Endothelial cell of umbilical vein (primary cell): ENCODE results near the gene ALDH5A1. TPM values are rescaled to one million over a fixed set of nuclear protein-coding genes. Genes with fewer than 3 reads are reported as not detected.

Experiments used
- BruUV-seq: library from RNA; stranded (reverse); fragments of 400-500 nt; replicated peaks from 2 replicates; lab custom pipeline; 2021; lab: Mats Ljungman, UMichigan
- CTCF ChIA-PET: fragments of 300-600, 350-600 bp; sonication (Branson Sonifier 250); formaldehyde crosslinking; loops from one replicate; lab custom pipeline; 2021; ENCODE audit warnings: antibody characterized with exemption, inconsistent platforms; lab: Charles Lee
- POLR2A ChIA-PET: fragments of 300-600, 350-600 bp; sonication (Branson Sonifier 250); formaldehyde crosslinking; loops from one replicate; lab custom pipeline; 2021; ENCODE audit warnings: antibody characterized with exemption, inconsistent platforms; lab: Charles Lee
- DNase-seq: peaks from one replicate; pipeline ENCODE4 v3.0.0-alpha.2; 2011; ENCODE audit warnings: low read depth, low spot score
- FAIRE-seq: peaks from 2 replicates; lab custom pipeline; 2011; peaks lifted over from hg19 to GRCh38; lab: Jason Lieb, UNC
- H2AFZ ChIP-seq: 2 replicates; pipeline ENCODE4 v1.6.0; 2012; ENCODE audit warnings: low read depth, low read length, control low read depth, inconsistent platforms
- H3K27ac ChIP-seq: 2 replicates; pipeline ENCODE4 v1.5.1; 2011; ENCODE audit warnings: low read depth, mild to moderate bottlenecking, control low read depth, low read length, moderate library complexity; ENCODE audit not compliant: insufficient read depth
- H3K27me3 ChIP-seq, 2 experiments: 2 replicates each; pipeline versions ENCODE4 v1.6.0 to v1.6.1; 2011; ENCODE audit warnings: low read length in 2 of 2, mixed read lengths in 1 of 2; ENCODE audit not compliant: control insufficient read depth in 2 of 2, insufficient read depth in 2 of 2
- H3K36me3 ChIP-seq, 2 experiments: 2 replicates in 1 of 2; 3 replicates in 1 of 2; pipeline ENCODE4 v1.5.1; 2011; ENCODE audit warnings: low read length in 2 of 2, mild to moderate bottlenecking in 1 of 2, moderate library complexity in 1 of 2; ENCODE audit not compliant: control insufficient read depth in 2 of 2, insufficient read depth in 2 of 2; ENCODE audit errors: extremely low read depth in 1 of 2
- H3K4me1 ChIP-seq: 3 replicates; pipeline ENCODE4 v1.5.1; 2011; ENCODE audit warnings: mild to moderate bottlenecking, low read length; ENCODE audit not compliant: control insufficient read depth, insufficient read depth; ENCODE audit errors: extremely low read depth
- H3K4me2 ChIP-seq: 2 replicates; pipeline ENCODE4 v1.6.1; 2011; ENCODE audit warnings: low read length, control low read depth, mixed read lengths; ENCODE audit not compliant: insufficient read depth
- H3K4me3 ChIP-seq, 3 experiments: fragments of 200-600 bp in 1 of 3; sonication (generic), shearing (Covaris generic) in 1 of 3; replicated peaks in 1 of 3; 2 replicates each; pipeline ENCODE4 v1.5.1; 2011 to 2016; ENCODE audit warnings: control low read depth in 3 of 3, low read length in 3 of 3, mild to moderate bottlenecking in 2 of 3, inconsistent platforms in 1 of 3, low read depth in 1 of 3, moderate library complexity in 1 of 3; ENCODE audit not compliant: insufficient read depth in 1 of 3
- H3K79me2 ChIP-seq: 2 replicates; pipeline ENCODE4 v1.6.0; 2012; ENCODE audit warnings: low read length, inconsistent platforms; ENCODE audit not compliant: control insufficient read depth, insufficient read depth
- H3K9ac ChIP-seq: replicated peaks from 2 replicates; pipeline ENCODE3; 2011; ENCODE audit warnings: low read length, control low read depth; ENCODE audit not compliant: insufficient read depth; ENCODE audit errors: extremely low read depth
- H3K9me1 ChIP-seq: replicated peaks from 3 replicates; pipeline ENCODE4 v1.6.0; 2011; ENCODE audit warnings: mild to moderate bottlenecking, low read length; ENCODE audit not compliant: control insufficient read depth, insufficient read depth; ENCODE audit errors: extremely low read depth
- H3K9me3 ChIP-seq: replicated peaks from 2 replicates; pipeline ENCODE4 v1.5.1; 2012; ENCODE audit warnings: low read length, inconsistent platforms; ENCODE audit not compliant: control insufficient read depth, insufficient read depth
- H4K20me1 ChIP-seq: replicated peaks from 2 replicates; pipeline ENCODE3; 2011; ENCODE audit warnings: mild to moderate bottlenecking, low read length; ENCODE audit not compliant: control insufficient read depth, insufficient read depth; ENCODE audit errors: extremely low read depth
- CTCF ChIP-seq, 2 donors: IDR thresholded peaks; 1 replicate in 1 of 2; 2 replicates in 1 of 2; pipeline ENCODE4 v1.5.1; 2011; ENCODE audit warnings: low read length in 2 of 2, mild to moderate bottlenecking in 2 of 2, moderate library complexity in 2 of 2, control low read depth in 1 of 2, inconsistent platforms in 1 of 2, low read depth in 1 of 2; ENCODE audit not compliant: insufficient read depth in 1 of 2; ENCODE audit errors: extremely low read depth in 1 of 2
- EZH2 ChIP-seq: IDR thresholded peaks from 2 replicates; pipeline ENCODE4 v1.6.1; 2012; ENCODE audit warnings: borderline replicate concordance, low read depth, mild to moderate bottlenecking, moderate library complexity, low read length, inconsistent platforms; ENCODE audit not compliant: severe bottlenecking
- FOS ChIP-seq: IDR thresholded peaks from 2 replicates; pipeline ENCODE4 v1.6.1; 2011; ENCODE audit warnings: mild to moderate bottlenecking, low read length, moderate library complexity, borderline replicate concordance; ENCODE audit not compliant: insufficient read depth
- GATA2 ChIP-seq: IDR thresholded peaks from 2 replicates; pipeline ENCODE4 v1.7.0; 2011; ENCODE audit warnings: low read depth, mild to moderate bottlenecking, moderate library complexity, mixed read lengths, low read length; ENCODE audit not compliant: insufficient read length, insufficient read depth
- JUN ChIP-seq: IDR thresholded peaks from 2 replicates; pipeline ENCODE4 v1.6.1; 2011; ENCODE audit warnings: borderline replicate concordance, low read depth; ENCODE audit not compliant: insufficient read length, insufficient read depth
- MYC ChIP-seq: IDR thresholded peaks from one replicate; pipeline ENCODE4 v1.6.1; 2011; ENCODE audit warnings: mild to moderate bottlenecking, low read depth, low read length
- POLR2A ChIP-seq: IDR thresholded peaks from 2 replicates; pipeline ENCODE4 v1.6.1; 2012; ENCODE audit warnings: low read depth, mild to moderate bottlenecking, control low read depth, low read length
- POLR2AphosphoS5 ChIP-seq: IDR thresholded peaks from 2 replicates; pipeline ENCODE4 v1.6.1; 2012; ENCODE audit warnings: low read depth, mild to moderate bottlenecking, control low read depth, low read length, moderate library complexity; ENCODE audit not compliant: insufficient read depth
- dilution Hi-C: fragments of 300-500 bp; cut with MboI; formaldehyde crosslinking; loops from one replicate; pipeline ENCODE4 v1.15.0; 2019; ENCODE audit warnings: low sequenced_read_pairs; ENCODE audit not compliant: extremely low pct_ligation_motif_present
- intact Hi-C: fragments of 100-400 bp; cut with micrococcal nuclease; formaldehyde crosslinking; loops from one replicate; pipeline ENCODE4 v1.10.0; 2022
- polyA plus RNA-seq, 4 experiments: library from polyadenylated mRNA; depleted of rRNA in 3 of 4; stranded (reverse) in 3 of 4; unstranded in 1 of 4; fragments of >200 nt; gene quantifications; 2 replicates each; pipeline versions ENCODE4 v1.2.1 to v1.2.3, GENCODE V29; 2011 to 2012; ENCODE audit warnings: missing spikeins in 1 of 4
- total RNA-seq: library from RNA; stranded (reverse); gene quantifications from 2 replicates; pipeline ENCODE4 v1.2.3, GENCODE V29; 2021
- TF ChIP-seq, protein P1 (sequence below): IDR thresholded peaks from 2 replicates; pipeline ENCODE4 v1.6.1; 2011; ENCODE audit not compliant: insufficient read depth, insufficient read length

ALDH5A1 gene
- total and polyA plus RNA-seq, 2 donors (not counting 3 experiments of a cell fraction or from before 2014, with no cell fraction given), result 0.51 to 1.1 TPM

- Histone ChIP-seq H3K4me1 (no peaks in the 10 kb centered on the region), H3K36me3 (no peaks in the 10 kb centered on the region), H3K79me2 (no peaks in the 10 kb centered on the region), H3K4me2 (no peak overlapping the region), H3K9me3 (no peaks in the 10 kb centered on the region), H3K9ac (no peak overlapping the region), H3K9me1 (no peaks in the 10 kb centered on the region), H3K4me3 (no peak overlapping the region), H2AFZ (no peak overlapping the region), H4K20me1 (no peaks in the 10 kb centered on the region), H3K27ac (no peak overlapping the region), H3K27me3 (no peaks in the 10 kb centered on the region)
- ChIA-PET POLR2A (no interaction called here), CTCF (interaction anchor here (1.1 to 1.8 kb wide), 2 partner anchors 13 to 15 kb away, joined by 3 to 5 read pairs; no protein-coding TSS in a partner anchor)
- DNase-seq (no peak), FAIRE-seq (no peak)
- BruUV-seq, result no TSS peak
- TF ChIP-seq CTCF (IDR thresholded peaks at IDR 0.05; ENCODE audit: extremely low read depth in 1 of 2, insufficient read depth in 1 of 2, low read depth in 1 of 2, low read length in 2 of 2), result no peak
- dilution Hi-C loops (no loop called here), intact Hi-C loops (no loop called here)
Observed at GRCh38 chr6:24566020-24566767, 71.4 kb downstream of the ALDH5A1 start.

DNA sequence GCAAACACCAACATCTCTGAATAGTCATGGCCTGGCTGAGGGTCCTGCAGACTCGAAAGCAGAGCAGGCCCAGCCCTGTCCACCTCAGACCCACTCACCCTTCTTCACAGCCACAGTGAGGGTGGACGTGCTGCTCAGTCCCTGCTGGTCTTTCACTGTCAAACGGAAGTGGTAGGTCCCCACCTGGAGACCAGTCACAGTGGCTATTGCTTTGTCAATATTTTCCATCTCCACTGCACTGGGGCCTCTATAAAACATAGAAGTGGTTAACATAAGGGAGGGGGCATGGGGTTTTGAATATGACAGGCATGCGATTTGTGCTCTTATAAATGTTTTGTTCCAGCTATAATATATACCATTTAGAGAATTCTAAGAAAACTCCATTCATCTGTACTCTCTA lies 73.9 kb downstream of the ALDH5A1 start:
- Histone ChIP-seq H3K4me3 (no peak overlapping the region), H3K4me2 (no peak overlapping the region), H2AFZ (no peak overlapping the region), H3K79me2 (no peaks in the 10 kb centered on the region), H3K9ac (no peak overlapping the region), H4K20me1 (no peaks in the 10 kb centered on the region), H3K27me3 (no peaks in the 10 kb centered on the region), H3K4me1 (no peaks in the 10 kb centered on the region), H3K27ac (no peak overlapping the region), H3K9me3 (no peaks in the 10 kb centered on the region), H3K9me1 (no peaks in the 10 kb centered on the region), H3K36me3 (no peaks in the 10 kb centered on the region)
- dilution Hi-C loops, result no loop called here
- ChIA-PET POLR2A (no interaction called here), CTCF (interaction anchor here (1.4 to 2.1 kb wide), 3 partner anchors 12 to 15 kb away, joined by 4 to 12 read pairs (median 7); no protein-coding TSS in a partner anchor)
- DNase-seq (no peak), FAIRE-seq (no peak)
- intact Hi-C loops, result no loop called here
- no TSS peak for BruUV-seq
- TF ChIP-seq EZH2 (no peak), MYC (no peak), CTCF (IDR thresholded peaks at IDR 0.05; ENCODE audit: extremely low read depth in 1 of 2, insufficient read depth in 1 of 2, low read depth in 1 of 2, low read length in 2 of 2) (no peak), POLR2A (no peak), POLR2AphosphoS5 (no peak), GATA2 (no peak), JUN (no peak), FOS (no peak)
- TF ChIP-seq, protein P1, sequence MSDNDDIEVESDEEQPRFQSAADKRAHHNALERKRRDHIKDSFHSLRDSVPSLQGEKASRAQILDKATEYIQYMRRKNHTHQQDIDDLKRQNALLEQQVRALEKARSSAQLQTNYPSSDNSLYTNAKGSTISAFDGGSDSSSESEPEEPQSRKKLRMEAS, result no peak
